Measurements from ENCODE around the gene CPOX. TPM values are rescaled to one million over a fixed set of nuclear protein-coding genes. Genes with fewer than 3 reads are reported as not detected.

The CPOX gene
- total RNA-seq, 1 donor from 2014 or later = 11.5 TPM

GRCh38 chr3:98536456-98537017, 56.9 kb downstream of the CPOX start:
- Mint-ChIP-seq H3K36me3 (ENCODE audit: unreplicated experiment) (no peaks in the 10 kb centered on the region), H3K27me3 (ENCODE audit: unreplicated experiment) (no peaks in the 10 kb centered on the region), H3K4me1 (ENCODE audit: low read depth, unreplicated experiment) (peaks cover 3% of the 10 kb centered on the region), H3K4me3 (ENCODE audit: unreplicated experiment) (no peak overlapping the region), H3K27ac (ENCODE audit: unreplicated experiment) (no peak overlapping the region), H3K9me3 (ENCODE audit: unreplicated experiment) (no peaks in the 10 kb centered on the region)
- TF ChIP-seq, protein P1, sequence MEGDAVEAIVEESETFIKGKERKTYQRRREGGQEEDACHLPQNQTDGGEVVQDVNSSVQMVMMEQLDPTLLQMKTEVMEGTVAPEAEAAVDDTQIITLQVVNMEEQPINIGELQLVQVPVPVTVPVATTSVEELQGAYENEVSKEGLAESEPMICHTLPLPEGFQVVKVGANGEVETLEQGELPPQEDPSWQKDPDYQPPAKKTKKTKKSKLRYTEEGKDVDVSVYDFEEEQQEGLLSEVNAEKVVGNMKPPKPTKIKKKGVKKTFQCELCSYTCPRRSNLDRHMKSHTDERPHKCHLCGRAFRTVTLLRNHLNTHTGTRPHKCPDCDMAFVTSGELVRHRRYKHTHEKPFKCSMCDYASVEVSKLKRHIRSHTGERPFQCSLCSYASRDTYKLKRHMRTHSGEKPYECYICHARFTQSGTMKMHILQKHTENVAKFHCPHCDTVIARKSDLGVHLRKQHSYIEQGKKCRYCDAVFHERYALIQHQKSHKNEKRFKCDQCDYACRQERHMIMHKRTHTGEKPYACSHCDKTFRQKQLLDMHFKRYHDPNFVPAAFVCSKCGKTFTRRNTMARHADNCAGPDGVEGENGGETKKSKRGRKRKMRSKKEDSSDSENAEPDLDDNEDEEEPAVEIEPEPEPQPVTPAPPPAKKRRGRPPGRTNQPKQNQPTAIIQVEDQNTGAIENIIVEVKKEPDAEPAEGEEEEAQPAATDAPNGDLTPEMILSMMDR (IDR thresholded peaks at IDR 0.05; ENCODE audit: partially characterized antibody, unreplicated experiment) = no peak
- no peak for DNase-seq

DNA sequence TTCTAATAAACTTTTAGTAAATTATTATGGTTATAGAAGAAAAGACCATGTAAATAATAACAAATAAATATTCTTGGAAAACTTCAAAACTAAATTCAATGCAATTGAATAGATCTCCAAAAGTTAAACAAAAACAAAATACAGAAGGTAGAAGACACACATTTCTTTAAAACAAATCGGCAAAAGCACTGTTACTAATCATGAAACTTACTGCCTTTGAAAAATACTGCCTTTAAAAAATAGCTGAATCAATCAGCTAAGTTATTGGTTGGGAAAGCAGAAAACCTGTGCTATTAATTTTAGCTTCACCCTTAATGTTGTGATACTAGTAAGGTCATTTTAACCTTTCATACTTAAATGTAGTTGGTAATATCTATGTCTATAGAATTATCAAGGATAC, 58.7 kb downstream of the CPOX start:
- no peaks in the 10 kb centered on the region for H3K9me3 Mint-ChIP-seq (ENCODE audit: unreplicated experiment)
- DNase-seq = no peak
- TF ChIP-seq, protein P1 (IDR thresholded peaks at IDR 0.05; ENCODE audit: partially characterized antibody, unreplicated experiment) = no peak
- no peaks in the 10 kb centered on the region for H3K27me3 Mint-ChIP-seq (ENCODE audit: unreplicated experiment)
- H3K27ac Mint-ChIP-seq (ENCODE audit: unreplicated experiment) = no peak overlapping the region
- H3K4me1 Mint-ChIP-seq (ENCODE audit: low read depth, unreplicated experiment) = peaks cover 3% of the 10 kb centered on the region
- H3K36me3 Mint-ChIP-seq (ENCODE audit: unreplicated experiment) = no peaks in the 10 kb centered on the region
- H3K4me3 Mint-ChIP-seq (ENCODE audit: unreplicated experiment) = no peak overlapping the region

DNA sequence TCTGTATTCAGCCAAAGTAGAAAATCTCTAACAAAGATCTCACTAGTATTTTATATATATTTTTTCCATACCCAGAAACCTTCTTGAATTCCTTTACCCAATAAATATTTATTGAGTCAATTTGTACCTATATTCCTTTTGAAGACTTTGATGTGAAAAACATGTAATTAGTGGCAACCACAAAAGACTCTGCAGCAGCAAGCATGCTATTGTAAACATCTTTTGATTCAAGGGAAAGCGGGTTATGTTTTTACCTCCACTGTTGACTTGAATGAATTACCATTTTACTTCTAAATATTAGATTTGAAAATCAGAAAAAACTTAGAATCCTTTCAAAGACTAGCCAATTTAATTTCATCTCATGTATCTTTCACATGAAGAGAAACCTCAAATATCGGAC, 59.2 kb downstream of the CPOX start:
- no peaks in the 10 kb centered on the region for H3K27me3 Mint-ChIP-seq (ENCODE audit: unreplicated experiment)
- no peak overlapping the region for H3K4me3 Mint-ChIP-seq (ENCODE audit: unreplicated experiment)
- H3K4me1 Mint-ChIP-seq (ENCODE audit: low read depth, unreplicated experiment) = peaks cover 3% of the 10 kb centered on the region
- no peaks in the 10 kb centered on the region for H3K9me3 Mint-ChIP-seq (ENCODE audit: unreplicated experiment)
- H3K27ac Mint-ChIP-seq (ENCODE audit: unreplicated experiment) = no peak overlapping the region
- no peak for DNase-seq
- TF ChIP-seq, protein P1 (IDR thresholded peaks at IDR 0.05; ENCODE audit: partially characterized antibody, unreplicated experiment) = no peak
- no peaks in the 10 kb centered on the region for H3K36me3 Mint-ChIP-seq (ENCODE audit: unreplicated experiment)

DNA sequence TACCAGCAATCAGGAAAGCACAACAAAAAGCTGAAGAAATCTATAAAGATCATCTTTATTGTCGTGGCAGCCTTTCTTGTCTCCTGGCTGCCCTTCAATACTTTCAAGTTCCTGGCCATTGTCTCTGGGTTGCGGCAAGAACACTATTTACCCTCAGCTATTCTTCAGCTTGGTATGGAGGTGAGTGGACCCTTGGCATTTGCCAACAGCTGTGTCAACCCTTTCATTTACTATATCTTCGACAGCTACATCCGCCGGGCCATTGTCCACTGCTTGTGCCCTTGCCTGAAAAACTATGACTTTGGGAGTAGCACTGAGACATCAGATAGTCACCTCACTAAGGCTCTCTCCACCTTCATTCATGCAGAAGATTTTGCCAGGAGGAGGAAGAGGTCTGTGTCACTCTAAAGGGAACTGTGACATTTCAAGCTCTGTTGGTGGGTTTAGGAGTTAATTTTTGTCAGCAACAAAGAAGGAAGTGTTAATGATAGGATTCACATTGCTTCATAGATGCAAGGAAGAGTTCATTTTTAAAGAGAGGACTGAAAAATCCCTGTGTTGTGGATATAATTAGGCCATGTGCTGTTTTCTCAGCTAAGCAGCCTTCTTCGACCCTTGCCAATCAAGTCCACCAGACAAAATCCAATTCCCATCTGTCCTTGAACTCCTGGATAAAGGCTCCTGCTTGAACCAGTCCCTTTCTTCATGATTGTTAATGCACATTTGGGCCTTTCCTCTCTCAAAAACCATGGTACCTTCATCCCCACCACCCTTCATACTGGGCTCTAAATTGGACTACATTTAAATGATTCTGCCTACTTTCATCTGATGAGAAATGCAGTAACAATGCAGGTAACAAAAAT, 60.5 kb downstream of the CPOX start:
- Mint-ChIP-seq H3K9me3 (ENCODE audit: unreplicated experiment) (no peaks in the 10 kb centered on the region), H3K27me3 (ENCODE audit: unreplicated experiment) (no peaks in the 10 kb centered on the region), H3K4me1 (ENCODE audit: low read depth, unreplicated experiment) (peaks cover 3% of the 10 kb centered on the region), H3K27ac (ENCODE audit: unreplicated experiment) (no peak overlapping the region), H3K36me3 (ENCODE audit: unreplicated experiment) (no peaks in the 10 kb centered on the region), H3K4me3 (ENCODE audit: unreplicated experiment) (no peak overlapping the region)
- DNase-seq = no peak
- TF ChIP-seq, protein P1 (IDR thresholded peaks at IDR 0.05; ENCODE audit: partially characterized antibody, unreplicated experiment) = no peak

- no peak for DNase-seq
- no peaks in the 10 kb centered on the region for H3K36me3 Mint-ChIP-seq (ENCODE audit: unreplicated experiment)
- H3K27ac Mint-ChIP-seq (ENCODE audit: unreplicated experiment) = no peak overlapping the region
- no peaks in the 10 kb centered on the region for H3K27me3 Mint-ChIP-seq (ENCODE audit: unreplicated experiment)
- H3K4me1 Mint-ChIP-seq (ENCODE audit: low read depth, unreplicated experiment) = peaks cover 3% of the 10 kb centered on the region
- no peaks in the 10 kb centered on the region for H3K9me3 Mint-ChIP-seq (ENCODE audit: unreplicated experiment)
- TF ChIP-seq, protein P1 (IDR thresholded peaks at IDR 0.05; ENCODE audit: partially characterized antibody, unreplicated experiment) = no peak
- no peak overlapping the region for H3K4me3 Mint-ChIP-seq (ENCODE audit: unreplicated experiment)
Observed at GRCh38 chr3:98532275-98532637, 61.2 kb downstream of the CPOX start.
